Glomerular endothelial cell (primary cell): ENCODE measurements around the gene TP53RK. TPM values are rescaled to one million over a fixed set of nuclear protein-coding genes. Genes with fewer than 3 reads are reported as not detected.
A peak's percentile ranks its signal among the peaks of the same experiment; 100 is the strongest.

Experiments
- DNase-seq: peaks from one replicate; pipeline ENCODE4 v3.0.0-alpha.2; 2011; ENCODE audit warnings: low read depth, low spot score; ENCODE audit errors: extremely low read depth
- total RNA-seq: library from RNA; depleted of rRNA; stranded (reverse); fragments of >200 nt; gene quantifications from 2 replicates; pipeline ENCODE4 v1.2.3, GENCODE V29; 2015

The TP53RK gene
- 17.4 and 19.7 TPM in 2 replicates for total RNA-seq

DNA sequence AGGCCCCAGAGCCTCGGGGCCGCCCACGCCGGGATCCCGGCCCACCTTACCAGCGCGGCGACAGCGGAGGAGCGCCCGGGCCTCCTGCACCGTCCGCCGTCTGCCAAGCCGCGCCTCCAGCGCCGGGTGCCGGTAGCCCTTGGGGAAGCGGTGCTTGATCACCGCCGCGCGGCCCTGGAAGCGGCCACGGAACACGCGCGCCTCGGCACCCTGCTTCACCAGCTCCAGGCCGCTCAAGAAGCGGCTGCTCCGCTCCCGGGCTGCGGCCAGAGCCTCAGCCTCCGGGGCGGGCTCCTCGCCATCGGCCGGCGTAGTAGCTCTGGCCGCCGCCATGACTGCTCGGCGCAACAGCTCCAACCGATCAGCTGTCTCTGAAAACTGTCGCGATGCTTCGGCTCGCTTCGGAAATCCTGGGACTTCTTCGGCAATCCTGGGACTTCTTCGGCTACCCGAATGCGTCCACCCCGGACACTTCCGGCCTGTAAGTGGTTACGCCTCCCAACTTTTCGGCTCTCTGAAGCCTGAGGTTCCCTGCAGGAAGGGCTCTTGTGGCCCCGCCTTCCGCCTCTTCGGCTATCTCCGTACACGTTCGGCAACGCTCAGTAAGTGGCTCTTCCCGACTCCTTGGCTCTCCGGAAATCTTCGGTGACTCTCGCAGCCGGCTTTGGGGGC is at the start of gene TP53RK:
Gene TP53RK, minus strand, starts transcription at position 363 of the 672 bp plus-strand sequence. Its CDS starts 30 bp downstream, at position 333.
- peak; percentile 94 for DNase-seq

DNA sequence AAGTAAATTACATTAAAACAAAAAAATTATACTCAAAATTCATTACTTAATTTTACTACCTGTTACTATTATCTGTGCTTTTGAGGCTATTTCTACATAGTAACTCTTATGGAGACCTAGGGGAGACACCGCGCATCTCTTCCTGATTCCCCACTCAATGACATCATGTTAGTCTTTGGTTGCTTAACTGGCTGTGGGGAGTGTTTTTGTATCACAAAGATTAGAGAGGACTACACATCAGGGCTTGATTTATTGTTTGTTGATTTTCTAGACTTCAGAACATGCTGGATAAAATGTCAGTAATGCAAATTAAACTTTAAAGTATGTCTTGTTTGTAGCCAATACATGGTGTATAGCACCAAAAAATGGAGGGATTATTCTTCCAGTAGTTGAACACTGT is 46.2 kb upstream of the TP53RK start:
- no peak for DNase-seq

DNA sequence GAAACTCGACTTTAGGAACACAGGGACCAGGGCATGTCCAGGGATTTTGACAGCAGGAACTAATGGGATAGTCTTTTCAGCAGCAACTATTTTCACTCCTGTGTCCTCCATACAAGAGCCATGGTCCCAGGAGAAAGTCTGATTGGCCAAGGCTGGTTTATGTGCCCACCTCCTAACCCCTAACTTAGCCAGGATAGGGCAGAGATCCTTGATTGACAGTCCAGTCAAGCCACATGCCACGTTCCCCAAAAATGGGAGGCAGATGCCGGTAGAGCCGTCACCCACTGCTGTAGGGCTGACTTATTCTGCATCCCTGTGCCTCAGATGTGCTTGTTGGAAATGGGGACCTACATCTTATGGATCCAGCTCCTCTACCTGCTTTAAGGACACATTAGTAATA is 42.5 kb upstream of the TP53RK start:
- no peak for DNase-seq

DNA sequence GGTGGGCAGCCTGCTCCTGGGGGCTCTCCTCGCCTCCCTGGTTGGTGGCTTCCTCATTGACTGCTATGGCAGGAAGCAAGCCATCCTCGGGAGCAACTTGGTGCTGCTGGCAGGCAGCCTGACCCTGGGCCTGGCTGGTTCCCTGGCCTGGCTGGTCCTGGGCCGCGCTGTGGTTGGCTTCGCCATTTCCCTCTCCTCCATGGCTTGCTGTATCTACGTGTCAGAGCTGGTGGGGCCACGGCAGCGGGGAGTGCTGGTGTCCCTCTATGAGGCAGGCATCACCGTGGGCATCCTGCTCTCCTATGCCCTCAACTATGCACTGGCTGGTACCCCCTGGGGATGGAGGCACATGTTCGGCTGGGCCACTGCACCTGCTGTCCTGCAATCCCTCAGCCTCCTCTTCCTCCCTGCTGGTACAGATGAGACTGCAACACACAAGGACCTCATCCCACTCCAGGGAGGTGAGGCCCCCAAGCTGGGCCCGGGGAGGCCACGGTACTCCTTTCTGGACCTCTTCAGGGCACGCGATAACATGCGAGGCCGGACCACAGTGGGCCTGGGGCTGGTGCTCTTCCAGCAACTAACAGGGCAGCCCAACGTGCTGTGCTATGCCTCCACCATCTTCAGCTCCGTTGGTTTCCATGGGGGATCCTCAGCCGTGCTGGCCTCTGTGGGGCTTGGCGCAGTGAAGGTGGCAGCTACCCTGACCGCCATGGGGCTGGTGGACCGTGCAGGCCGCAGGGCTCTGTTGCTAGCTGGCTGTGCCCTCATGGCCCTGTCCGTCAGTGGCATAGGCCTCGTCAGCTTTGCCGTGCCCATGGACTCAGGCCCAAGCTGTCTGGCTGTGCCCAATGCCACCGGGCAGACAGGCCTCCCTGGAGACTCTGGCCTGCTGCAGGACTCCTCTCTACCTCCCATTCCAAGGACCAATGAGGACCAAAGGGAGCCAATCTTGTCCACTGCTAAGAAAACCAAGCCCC is 36.2 kb upstream of the TP53RK start:
- no peak for DNase-seq

DNA sequence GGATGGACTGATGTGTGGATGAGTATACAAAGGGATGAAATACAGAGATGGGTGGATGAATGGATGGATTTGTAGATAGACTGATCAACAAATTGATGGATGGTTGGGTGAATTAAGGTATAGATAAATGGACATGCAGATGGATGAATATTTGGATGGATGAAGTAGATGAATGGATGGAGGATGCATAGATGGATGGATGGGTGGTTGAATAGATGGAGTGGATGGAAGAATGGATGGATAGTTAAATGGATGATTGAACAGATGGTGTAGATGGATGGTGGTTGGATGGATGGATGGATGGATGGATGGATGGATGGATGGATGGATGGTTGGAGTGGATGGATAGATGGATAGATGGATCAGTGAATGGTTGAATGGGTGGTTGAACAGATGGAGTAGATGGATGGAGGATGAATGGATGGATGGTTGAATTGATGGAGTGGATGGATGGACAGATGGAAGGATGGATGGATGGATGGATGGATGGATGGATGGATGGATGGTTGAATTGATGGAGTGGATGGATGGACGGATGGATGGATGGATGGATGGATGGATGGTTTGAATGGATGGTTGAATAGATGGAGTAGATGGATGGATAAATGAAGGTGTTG is 35.2 kb upstream of the TP53RK start:
- DNase-seq, result no peak

DNA sequence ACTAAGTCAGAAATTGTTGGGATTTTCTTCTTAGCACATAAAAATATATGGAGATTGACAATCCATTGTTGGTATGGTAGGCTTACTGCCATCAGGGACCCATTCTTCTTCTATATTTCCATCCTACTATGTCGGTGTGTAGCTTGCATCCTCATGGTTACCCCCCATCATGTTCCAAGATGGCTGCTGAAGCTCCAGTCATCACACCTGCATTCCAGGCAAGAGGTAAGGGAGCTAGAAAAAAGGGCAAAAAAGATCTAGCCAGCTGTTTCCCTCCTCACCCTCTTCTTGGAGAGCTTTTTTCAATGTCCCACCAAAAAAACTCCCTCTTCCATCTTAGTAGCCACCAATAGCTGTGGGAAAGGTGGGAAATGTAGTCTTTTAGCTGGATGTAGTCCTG is 33.8 kb upstream of the TP53RK start:
- no peak for DNase-seq

DNA sequence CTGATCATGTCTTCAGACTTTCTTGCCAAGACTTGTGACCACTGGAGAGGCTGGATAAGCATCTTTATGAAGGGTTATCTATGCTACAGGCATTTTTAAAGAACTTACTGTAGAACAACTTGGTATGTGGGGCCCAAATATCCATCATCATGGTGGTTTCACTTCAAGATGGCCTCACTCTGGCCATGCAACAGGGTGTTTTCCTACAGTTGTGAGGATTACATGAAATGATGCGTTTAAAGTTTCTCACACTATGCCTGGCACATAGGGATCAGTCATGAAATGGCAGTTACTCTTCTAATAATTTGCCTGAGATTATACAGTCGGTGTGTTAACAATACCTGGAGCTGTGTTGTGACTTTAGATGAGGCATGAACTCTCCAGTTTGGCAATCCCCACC is 33.2 kb upstream of the TP53RK start:
- DNase-seq, result no peak

DNA sequence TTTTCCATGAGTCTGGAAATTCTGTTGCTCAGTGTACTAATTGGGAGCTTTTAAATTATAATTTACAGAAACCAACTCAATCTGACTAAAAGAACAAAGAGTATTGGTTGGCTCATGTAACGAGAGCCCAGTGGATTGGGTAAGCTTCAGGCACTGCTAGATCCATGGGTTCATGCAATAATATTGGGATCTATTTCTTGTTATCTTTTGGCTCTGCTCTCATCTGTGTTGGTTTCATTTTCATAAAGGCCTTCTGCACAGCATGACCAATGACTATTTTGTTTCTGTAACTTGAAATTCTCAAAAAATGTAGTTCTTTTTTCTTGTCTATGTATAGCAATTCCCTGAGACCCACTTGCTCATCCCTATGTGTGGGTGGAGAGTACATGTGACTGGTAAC is 32.2 kb upstream of the TP53RK start:
- DNase-seq, result no peak

DNA sequence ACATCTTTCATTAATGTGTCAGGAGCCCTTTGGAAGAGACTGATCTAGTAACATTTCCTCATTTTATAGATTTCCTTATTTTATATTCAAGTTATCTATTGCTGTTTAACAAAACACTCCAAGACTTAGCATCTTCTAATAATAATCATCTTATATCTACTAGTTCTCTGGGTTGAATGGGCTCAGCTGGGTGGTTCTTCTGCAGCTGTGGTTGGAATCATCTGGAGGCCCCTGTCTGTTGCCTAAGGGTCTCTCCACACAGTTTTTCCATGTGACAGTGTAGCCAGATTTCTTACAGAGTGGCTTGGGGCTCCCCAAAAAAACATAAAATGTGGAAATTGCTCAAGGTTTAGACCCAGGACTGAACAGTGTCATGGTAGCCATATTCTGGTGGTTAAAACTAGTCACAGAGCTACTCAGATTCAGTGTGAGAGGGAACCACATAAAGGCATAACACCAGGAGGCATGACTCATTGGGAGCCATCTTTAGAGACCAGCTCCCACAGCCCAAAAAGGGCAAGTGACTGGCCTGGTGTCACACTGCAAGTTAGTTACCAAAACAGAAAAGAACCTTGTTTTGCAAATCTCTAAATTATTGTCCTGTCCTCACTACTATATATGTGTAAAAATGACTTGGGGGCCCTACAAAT is 31.7 kb upstream of the TP53RK start:
- DNase-seq, result no peak

DNA sequence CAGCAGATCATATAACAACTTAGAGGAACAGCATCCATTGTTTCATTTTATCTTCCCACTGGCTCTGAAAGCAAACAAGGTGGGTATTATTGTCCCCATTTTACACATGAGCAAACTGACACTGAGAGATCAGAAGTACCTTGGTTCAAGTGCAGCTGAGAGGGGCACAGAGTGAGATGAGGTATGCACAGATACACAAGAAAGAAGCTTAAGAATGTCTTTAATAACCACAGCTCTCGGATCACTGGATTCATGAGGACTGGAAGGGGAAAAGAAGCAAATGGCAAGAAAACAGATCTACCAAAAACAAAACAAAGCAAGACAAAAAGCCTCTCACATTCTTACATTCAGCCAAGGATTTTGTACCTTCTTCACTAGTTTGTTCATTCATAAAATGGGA is 30.8 kb upstream of the TP53RK start:
- no peak for DNase-seq

DNA sequence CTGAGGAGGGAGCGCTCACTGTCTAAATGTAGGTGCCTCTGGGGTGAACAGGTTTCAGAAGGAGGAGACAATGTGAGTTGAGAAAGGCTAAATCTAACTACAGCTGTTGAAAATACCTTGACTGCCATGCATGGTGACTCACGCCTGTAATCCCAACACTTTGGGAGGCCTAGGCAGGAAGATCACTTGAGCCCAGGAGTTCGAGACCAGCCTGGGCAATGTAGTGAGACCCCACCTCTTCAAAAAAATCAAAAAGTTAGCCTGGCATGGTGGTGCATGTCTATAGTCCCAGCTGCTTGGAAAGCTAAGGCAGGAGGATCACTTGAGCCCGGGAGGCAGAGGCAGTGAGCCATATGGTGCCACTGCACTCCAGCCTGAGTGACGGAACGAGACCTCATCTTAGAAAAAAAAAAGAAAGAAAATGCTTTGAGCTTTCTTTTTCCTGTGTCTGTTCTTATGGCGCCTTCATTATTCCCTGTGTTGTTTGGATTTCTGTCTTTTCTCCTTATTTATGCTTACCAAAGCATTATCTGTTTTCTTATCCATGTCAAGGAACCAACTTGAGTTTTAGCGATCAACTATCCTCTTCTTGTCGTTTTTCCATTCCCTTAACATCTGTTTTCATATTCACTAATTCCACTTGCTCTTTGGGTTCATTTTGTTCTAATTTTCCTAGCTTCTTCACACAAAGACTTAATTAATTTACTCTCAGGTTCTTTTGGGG is 28.7 kb upstream of the TP53RK start:
- DNase-seq, result no peak

DNA sequence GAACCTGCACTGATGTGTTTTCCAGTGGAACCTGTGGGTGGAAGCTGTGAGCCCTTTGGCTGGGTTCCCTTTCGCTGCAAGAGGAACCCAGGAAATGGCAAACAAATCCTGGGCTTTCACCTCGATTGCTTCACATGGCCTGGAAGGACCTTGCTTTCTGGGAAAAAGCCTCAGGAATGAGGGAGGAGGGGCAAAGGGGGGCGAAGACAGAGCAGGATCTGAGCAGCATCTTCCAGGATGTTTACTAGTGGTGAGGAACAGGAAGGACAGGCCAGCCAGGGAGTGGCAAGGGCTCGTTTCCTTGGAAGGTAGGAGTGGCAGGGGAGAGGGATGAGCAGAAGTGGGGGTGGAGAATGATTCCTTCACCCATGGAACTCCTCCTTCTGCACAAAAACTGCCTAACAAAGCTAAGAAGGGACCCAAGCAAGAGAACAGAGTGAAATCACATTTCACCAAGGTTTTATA is 26.1 kb upstream of the TP53RK start:
- DNase-seq, result no peak

DNA sequence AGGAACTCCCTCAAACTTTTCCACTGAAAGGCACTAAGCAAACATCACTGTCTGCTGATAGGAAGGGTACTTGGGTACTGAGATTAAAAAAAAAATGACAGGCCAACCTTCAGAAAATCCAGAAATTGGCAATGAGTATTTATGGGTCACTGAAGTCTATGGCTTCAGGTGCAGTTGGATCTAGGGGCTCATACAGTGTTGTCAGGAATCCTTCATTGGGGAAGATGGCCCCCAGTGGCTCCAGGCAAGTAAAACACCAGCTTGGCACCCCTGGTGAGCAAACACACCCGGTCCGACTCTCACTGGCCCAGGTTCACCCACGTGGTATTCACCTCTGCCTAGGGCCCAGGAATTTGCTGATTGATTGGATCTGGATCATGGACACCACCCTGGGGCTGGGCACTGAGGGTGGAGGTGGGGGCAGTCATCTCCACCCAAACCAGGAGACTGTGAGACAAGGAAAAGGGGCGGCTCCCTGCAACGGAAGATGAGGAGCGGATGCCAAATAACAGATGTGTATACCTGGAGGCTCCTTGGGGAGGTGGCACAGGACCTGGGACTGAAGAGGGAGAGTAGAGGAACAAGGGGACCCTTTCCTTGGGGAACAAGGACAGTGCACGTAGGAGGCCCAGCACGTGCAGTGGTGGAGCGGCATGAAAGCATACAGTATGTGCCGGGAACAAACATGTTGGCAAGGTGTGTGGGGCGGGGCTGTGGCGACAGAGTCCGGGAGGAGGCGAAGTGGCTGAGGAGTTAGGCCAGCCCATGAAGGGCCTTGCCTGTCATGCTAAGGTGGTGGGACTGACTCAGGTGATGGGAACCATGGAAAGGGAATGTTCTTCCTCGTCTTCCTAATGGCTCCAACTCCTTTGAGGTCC is 25.0 kb upstream of the TP53RK start:
- DNase-seq, result no peak

DNA sequence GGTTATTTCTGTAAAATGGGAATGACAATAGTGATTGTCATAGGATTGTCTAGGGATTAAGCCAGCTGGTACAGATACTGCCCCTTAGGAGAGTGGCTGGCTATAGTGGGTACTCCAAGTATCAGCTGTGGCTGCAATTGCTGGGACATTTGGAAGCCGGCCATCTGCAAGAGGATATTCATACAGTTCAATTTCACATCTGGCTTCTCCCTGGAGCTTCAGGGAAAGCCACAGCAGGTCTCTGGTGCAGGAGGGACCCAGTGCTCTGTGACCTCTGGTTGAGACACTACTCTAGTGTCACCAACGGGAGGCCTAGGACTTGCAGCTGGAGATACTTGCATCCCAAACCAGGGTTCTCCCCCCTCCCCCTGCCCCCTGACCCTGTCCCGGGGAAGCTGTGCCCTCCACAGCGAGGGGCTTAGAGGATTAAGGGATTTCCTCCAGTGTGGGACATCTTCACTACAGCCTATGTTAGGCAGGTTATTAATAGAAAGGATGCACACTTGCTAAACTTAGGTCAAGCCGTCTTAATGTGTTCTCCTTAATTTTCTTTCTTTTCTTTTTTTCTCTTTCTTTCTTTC is 22.9 kb upstream of the TP53RK start:
- DNase-seq, result no peak

DNA sequence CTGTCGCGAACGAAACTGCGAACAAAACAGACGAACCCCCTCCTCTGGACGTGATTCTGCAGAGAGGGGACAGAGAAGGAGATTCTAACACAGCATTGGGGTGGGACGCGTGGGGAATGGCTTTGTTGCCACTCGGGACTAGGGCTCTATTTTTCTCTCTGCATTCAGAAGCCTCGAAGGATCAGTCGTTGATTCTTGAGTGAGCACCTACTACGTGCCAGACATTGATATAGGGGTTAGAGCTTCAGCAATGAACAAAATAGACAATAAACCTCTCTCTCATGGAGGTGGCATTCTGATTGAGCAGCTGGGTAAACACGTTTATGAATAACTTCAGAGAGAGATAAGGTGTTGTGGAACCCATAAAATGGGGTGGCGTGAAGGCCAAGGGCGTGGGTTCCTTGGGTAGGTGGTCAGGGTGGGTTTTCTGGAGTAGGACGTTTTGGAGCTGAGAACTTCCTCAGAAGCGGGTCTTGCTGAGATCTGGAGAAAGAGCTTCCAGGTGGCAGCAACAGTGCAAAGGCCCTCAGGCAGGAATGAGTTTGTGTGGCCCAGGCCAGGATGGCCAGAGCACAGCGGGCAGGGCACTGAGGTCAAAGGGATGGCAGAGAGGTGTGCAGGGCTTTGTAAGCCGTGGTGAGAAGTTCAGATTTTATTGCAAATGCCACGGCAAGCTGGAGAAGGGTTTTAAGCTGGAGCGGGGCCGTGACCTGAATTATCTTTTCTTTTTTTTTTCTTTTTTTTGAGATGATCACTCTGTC is 21.1 kb upstream of the TP53RK start:
- DNase-seq, result no peak

DNA sequence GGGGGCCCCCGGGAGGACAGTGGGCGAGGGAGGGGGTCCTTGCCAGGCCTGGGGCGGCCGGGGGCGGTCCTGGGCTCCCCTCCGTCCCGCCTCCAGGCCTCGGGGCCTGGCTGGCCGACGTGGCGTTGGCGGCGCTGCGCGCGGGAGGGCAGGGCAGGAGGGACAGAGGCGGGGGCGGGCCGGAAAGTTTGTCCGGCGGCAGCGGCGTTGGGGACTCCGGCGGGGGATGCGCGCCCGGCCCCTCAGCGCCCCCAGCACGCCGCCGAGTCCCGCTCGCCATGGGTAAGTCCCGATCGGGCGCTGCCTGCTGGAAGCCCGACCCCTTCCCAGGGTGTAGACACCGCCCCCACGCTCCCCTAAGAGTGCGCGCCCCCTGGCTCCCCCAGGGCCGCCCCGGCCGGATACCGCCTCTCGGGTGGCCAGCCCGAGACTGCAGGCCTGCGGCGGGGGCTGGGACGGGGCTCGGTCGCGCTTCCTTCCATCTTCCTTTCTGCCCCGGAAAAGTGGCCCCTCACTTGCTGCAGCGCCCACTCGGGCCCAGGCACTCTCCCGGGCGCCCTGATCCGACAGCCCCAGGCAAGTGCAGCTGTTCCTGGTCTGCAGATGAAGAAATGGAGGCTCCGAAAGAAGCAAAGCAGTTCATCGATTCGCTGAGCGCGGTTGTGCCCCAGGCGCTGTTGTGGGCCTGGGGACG is 20.4 kb upstream of the TP53RK start, which contains the start of gene SLC2A10:
Gene SLC2A10, plus strand, starts transcription at position 191 of the 694 bp plus-strand sequence. Its CDS starts 88 bp downstream, at position 279.
- no peak for DNase-seq

DNA sequence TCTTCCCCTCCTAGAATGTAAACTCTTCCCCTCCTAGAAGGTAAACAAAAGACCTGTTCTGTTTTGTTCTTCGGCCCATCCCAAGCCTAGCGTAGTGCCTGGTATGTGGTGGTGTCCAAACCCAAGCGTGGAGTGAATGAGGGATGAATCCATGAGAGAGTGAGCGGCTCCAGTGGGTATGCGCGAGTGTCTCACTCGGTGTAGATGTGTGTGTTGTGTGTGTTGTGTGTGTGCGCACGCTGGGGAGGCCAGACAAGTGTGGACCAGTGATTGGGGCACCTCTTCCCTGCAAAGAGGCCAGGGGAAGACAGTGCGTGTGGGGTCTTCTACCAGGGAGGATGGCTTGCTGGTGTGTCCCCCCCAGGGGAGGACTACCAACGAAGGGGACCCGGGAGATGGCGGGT is 19.8 kb upstream of the TP53RK start:
- no peak for DNase-seq
